ENCODE data around the gene GPHN.

DNA sequence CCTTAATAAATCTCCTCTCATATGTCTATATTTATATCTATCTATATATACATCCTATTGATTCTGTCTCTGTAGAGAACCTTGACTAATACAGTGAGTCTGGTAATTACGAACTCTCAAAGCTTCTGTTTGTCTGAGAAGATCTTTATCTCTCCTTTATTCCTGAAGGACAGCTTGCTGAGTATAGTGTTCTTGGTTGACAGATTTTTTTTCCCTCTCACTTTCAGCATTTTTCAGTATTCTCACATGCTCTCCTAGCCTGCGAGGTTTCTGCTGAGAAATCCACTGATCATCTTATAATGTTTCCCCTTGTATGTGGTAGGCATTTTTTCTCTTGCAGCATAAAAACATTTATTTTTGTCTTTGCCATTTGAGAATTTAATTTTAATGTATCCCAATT, 67.1 kb downstream of the GPHN start:
- TF ChIP-seq REST (IDR thresholded peaks at IDR 0.05; ENCODE audit: insufficient read depth in 1 of 2, low read depth in 2 of 2, low read length in 2 of 2) (no peak), TAF1 (IDR thresholded peaks at IDR 0.05; ENCODE audit: borderline replicate concordance, insufficient read depth, low read length) (no peak)

Measured in PFSK-1 (cell line).